Common myeloid progenitor, CD34-positive (primary cell): ENCODE measurements around the gene GFI1.
A peak's percentile ranks its signal among the peaks of the same experiment; 100 is the strongest.

Experiments used
- CTCF ChIA-PET: fragments of 350-600 bp; sonication (Branson Sonifier 250); formaldehyde crosslinking; loops from one replicate; lab custom pipeline; 2021; ENCODE audit warnings: antibody characterized with exemption; lab: Charles Lee
- POLR2A ChIA-PET: fragments of 350-600 bp; sonication (Branson Sonifier 250); formaldehyde crosslinking; loops from one replicate; lab custom pipeline; 2021; ENCODE audit warnings: antibody characterized with exemption; lab: Charles Lee
- DNase-seq, 3 donors: peaks; one replicate each; pipeline versions ENCODE4 v3.0.0 to v3.0.0-alpha.2; 2013
- H3K27ac ChIP-seq, 2 experiments: 1 replicate in 1 of 2; 2 replicates in 1 of 2; pipeline ENCODE4 v1.7.0; 2013; ENCODE audit warnings: inconsistent platforms in 2 of 2, low read length in 2 of 2, mild to moderate bottlenecking in 2 of 2, low read depth in 1 of 2, moderate library complexity in 1 of 2; ENCODE audit not compliant: severe bottlenecking in 2 of 2, insufficient read depth in 1 of 2, poor library complexity in 1 of 2
- H3K27me3 ChIP-seq, 5 experiments: replicated peaks in 2 of 5; 1 replicate in 3 of 5; 2 replicates in 2 of 5; pipeline versions ENCODE4 v1.6.1 to v1.7.0; 2013; ENCODE audit warnings: low read length in 4 of 5, mild to moderate bottlenecking in 2 of 5, moderate library complexity in 2 of 5, inconsistent platforms in 1 of 5; ENCODE audit not compliant: insufficient read depth in 5 of 5, control insufficient read depth in 4 of 5
- H3K36me3 ChIP-seq, 4 experiments: 1 replicate in 2 of 4; 2 replicates in 2 of 4; pipeline versions ENCODE4 v1.6.1 to v1.7.0; 2013; ENCODE audit warnings: low read length in 3 of 4, control low read depth in 1 of 4, mild to moderate bottlenecking in 1 of 4; ENCODE audit not compliant: control insufficient read depth in 4 of 4, insufficient read depth in 4 of 4
- H3K4me1 ChIP-seq, 4 experiments: 1 replicate in 3 of 4; 2 replicates in 1 of 4; pipeline versions ENCODE4 v1.6.1 to v1.7.1; 2013; ENCODE audit warnings: low read length in 3 of 4, mild to moderate bottlenecking in 3 of 4, control low read depth in 1 of 4, inconsistent platforms in 1 of 4, moderate library complexity in 1 of 4; ENCODE audit not compliant: control insufficient read depth in 4 of 4, insufficient read depth in 4 of 4; ENCODE audit errors: control extremely low read depth in 1 of 4
- H3K4me3 ChIP-seq, 7 experiments: 1 replicate in 4 of 7; 2 replicates in 3 of 7; pipeline versions ENCODE4 v1.5.1 to v1.7.0; 2013; ENCODE audit warnings: mild to moderate bottlenecking in 7 of 7, low read length in 6 of 7, moderate library complexity in 6 of 7, inconsistent platforms in 2 of 7, low read depth in 2 of 7, control low read depth in 1 of 7; ENCODE audit not compliant: insufficient read depth in 4 of 7, control insufficient read depth in 1 of 7; ENCODE audit errors: extremely low read depth in 1 of 7
- H3K9me3 ChIP-seq, 5 experiments: 1 replicate in 4 of 5; 2 replicates in 1 of 5; pipeline versions ENCODE4 v1.6.1 to v1.7.1; 2013; ENCODE audit warnings: low read length in 4 of 5, mild to moderate bottlenecking in 2 of 5, inconsistent platforms in 1 of 5, low read depth in 1 of 5, moderate library complexity in 1 of 5; ENCODE audit not compliant: control insufficient read depth in 4 of 5, insufficient read depth in 2 of 5; ENCODE audit errors: control extremely low read depth in 1 of 5
- WGBS: methylation state at CpG from one replicate; pipeline ENCODE4 v1.1.5; 2013; ENCODE audit not compliant: insufficient coverage; 5-methylcytosine and 5-hydroxymethylcytosine counted together

The GFI1 gene

DNA sequence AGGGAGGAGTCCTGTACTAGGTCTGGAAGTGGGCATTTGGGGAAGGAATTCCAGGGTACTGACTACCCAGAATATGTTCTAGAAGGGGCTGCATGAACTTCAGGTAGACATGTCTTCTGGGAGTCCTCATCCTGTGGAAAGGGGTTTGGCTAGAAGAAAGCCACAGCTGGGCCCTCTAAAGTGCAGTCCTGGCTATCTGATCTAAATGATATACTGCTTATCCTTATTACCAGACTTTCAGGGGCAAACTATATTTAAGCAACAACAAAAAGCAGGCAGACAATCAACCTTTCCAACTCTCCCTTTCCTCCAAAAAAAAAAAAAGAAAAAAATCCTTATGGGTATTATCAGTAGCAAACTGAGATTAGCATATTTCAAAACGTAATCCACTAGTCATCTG is 29.8 kb upstream of the GFI1 start:
- H3K4me1 ChIP-seq, result peaks cover 0 to 13% (median 8%) of the 10 kb centered on the region in 4 experiments
- ChIA-PET POLR2A (no interaction called here), CTCF (no interaction called here)
- no peaks in the 10 kb centered on the region for H3K27me3 ChIP-seq
- H3K4me3 ChIP-seq, result no peak overlapping the region
- peaks cover 0 to 2% (median 0%) of the 10 kb centered on the region in 5 experiments for H3K9me3 ChIP-seq
- H3K36me3 ChIP-seq, result no peaks in the 10 kb centered on the region
- H3K27ac ChIP-seq, result no peak overlapping the region
- 100% methylated on average over 1 of the region's 1 CpG for WGBS
- DNase-seq, result no peak

DNA sequence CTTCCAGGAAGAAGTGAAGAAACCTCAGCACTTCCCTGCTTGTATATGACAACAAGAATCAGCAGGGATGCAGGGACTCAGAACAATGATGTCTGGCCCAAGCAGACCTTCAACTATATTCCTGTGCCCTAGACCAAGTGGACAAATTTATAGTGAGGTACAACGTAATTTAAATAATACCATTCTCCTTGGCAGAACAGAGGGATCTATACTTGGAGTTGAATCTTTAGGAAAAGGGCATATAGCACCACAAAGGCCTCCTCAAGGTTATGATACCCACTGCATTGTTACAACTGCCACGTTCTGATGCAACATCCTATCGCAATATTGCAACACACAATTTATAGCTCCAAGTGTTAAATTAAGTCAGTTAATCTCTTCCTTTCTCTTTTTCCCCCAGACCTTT is 29.1 kb upstream of the GFI1 start:
- no peak overlapping the region for H3K27ac ChIP-seq
- H3K36me3 ChIP-seq, result no peaks in the 10 kb centered on the region
- H3K27me3 ChIP-seq, result no peaks in the 10 kb centered on the region
- no peak overlapping the region for H3K4me3 ChIP-seq
- CTCF ChIA-PET, result interaction anchor here (0.9 kb wide), 1 partner anchor 31 kb away, joined by 3 read pairs; no protein-coding TSS in a partner anchor
- peaks cover 0 to 13% (median 8%) of the 10 kb centered on the region in 4 experiments for H3K4me1 ChIP-seq
- DNase-seq, result peak in 1 of 3 donors; percentile 22
- 100% methylated on average over 1 of the region's 3 CpGs for WGBS
- POLR2A ChIA-PET, result no interaction called here
- H3K9me3 ChIP-seq, result peaks cover 0 to 2% (median 0%) of the 10 kb centered on the region in 5 experiments

DNA sequence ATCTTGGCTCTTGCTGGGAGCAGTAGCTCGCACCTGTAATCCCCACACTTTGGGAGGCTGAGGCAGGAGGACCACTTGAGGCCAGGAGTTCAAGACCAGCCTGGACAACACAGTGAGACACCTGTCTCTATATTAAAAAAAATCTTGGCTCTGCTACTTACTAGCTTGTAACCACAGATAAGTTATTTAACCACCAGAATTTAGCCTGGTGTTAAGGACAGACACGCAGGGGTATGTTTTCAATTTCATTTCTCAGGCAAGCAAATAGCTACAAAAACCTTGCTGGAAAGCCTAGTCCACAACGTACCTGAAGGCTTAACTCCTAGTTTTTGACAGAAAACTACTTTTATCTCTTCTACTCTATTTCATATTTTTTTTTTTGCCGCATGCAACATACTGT is 24.8 kb upstream of the GFI1 start:
- H3K9me3 ChIP-seq, result no peaks in the 10 kb centered on the region
- POLR2A ChIA-PET, result no interaction called here
- CTCF ChIA-PET, result interaction anchor here (0.7 kb wide), 1 partner anchor 201 kb away, joined by 3 read pairs; no protein-coding TSS in a partner anchor
- peaks cover 0 to 13% (median 6%) of the 10 kb centered on the region in 4 experiments for H3K4me1 ChIP-seq
- WGBS, result 92% methylated on average over 3 of the region's 4 CpGs
- no peak overlapping the region for H3K4me3 ChIP-seq
- H3K27ac ChIP-seq, result no peak overlapping the region
- no peaks in the 10 kb centered on the region for H3K36me3 ChIP-seq
- DNase-seq, result no peak
- H3K27me3 ChIP-seq, result no peaks in the 10 kb centered on the region

- H3K4me3 ChIP-seq, result no peak overlapping the region
- WGBS, result no CpG with 5 or more reads among the region's 1 CpG
- POLR2A ChIA-PET, result no interaction called here
- no peaks in the 10 kb centered on the region for H3K9me3 ChIP-seq
- no peaks in the 10 kb centered on the region for H3K4me1 ChIP-seq
- no peaks in the 10 kb centered on the region for H3K27me3 ChIP-seq
- CTCF ChIA-PET, result no interaction called here
- H3K27ac ChIP-seq, result no peak overlapping the region
- H3K36me3 ChIP-seq, result no peaks in the 10 kb centered on the region
- DNase-seq, result no peak
Observed at GRCh38 chr1:92509619-92510018, 22.9 kb upstream of the GFI1 start.

- Histone ChIP-seq H3K36me3 (no peaks in the 10 kb centered on the region), H3K4me1 (no peaks in the 10 kb centered on the region), H3K27me3 (no peaks in the 10 kb centered on the region), H3K27ac (no peak overlapping the region), H3K9me3 (no peaks in the 10 kb centered on the region), H3K4me3 (no peak overlapping the region)
- ChIA-PET POLR2A (no interaction called here), CTCF (no interaction called here)
- 91% methylated on average over 4 of the region's 6 CpGs for WGBS
- no peak for DNase-seq
Observed at GRCh38 chr1:92505015-92505692, 18.4 kb upstream of the GFI1 start.

- Histone ChIP-seq H3K9me3 (no peaks in the 10 kb centered on the region), H3K27me3 (no peaks in the 10 kb centered on the region), H3K27ac (no peak overlapping the region), H3K4me3 (no peak overlapping the region), H3K36me3 (no peaks in the 10 kb centered on the region), H3K4me1 (no peaks in the 10 kb centered on the region)
- no peak for DNase-seq
- WGBS, result 72% methylated on average over 6 of the region's 8 CpGs
- ChIA-PET CTCF (interaction anchor here (1.3 kb wide), 1 partner anchor 22 kb away, joined by 3 read pairs; no protein-coding TSS in a partner anchor), POLR2A (no interaction called here)
Observed at GRCh38 chr1:92504291-92505014, 17.7 kb upstream of the GFI1 start.

DNA sequence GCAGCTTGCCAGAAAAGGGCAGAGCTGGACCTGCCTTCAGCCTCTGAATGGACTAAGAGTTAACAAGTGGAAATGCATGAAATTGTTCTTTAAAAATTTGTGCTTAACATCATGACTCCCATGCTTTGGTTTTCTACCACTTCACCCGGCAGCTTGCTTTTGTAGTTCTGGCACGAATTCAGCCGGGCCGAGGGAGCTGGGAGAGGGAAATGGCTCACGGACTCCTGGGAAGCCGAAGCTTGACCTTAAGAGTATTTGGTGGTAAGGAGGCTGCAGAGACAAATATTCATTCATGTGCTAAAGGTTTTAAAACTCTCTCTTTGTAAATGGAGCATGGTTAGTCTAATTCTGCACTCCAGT is 17.2 kb upstream of the GFI1 start:
- ChIA-PET POLR2A (interaction anchor here (0.6 kb wide), 1 partner anchor 22 kb away, joined by 3 read pairs; no protein-coding TSS in a partner anchor), CTCF (interaction anchor here (1.3 kb wide), 1 partner anchor 21 kb away, joined by 3 read pairs; no protein-coding TSS in a partner anchor)
- H3K27ac ChIP-seq, result no peak overlapping the region
- H3K27me3 ChIP-seq, result no peaks in the 10 kb centered on the region
- no peak for DNase-seq
- H3K4me3 ChIP-seq, result no peak overlapping the region
- H3K36me3 ChIP-seq, result no peaks in the 10 kb centered on the region
- WGBS, result 100% methylated on average over 6 of the region's 6 CpGs
- H3K4me1 ChIP-seq, result no peaks in the 10 kb centered on the region
- H3K9me3 ChIP-seq, result no peaks in the 10 kb centered on the region
